SU-DHL-6 (cell line): ENCODE data around the gene KDM3A.

Experiments used
- H2AFZ ChIP-seq: fragments of 200-600 bp; sonication (generic); 2 replicates; pipeline ENCODE4 v1.6.1; 2014; ENCODE audit warnings: low read depth, mild to moderate bottlenecking, moderate library complexity, mixed read lengths, antibody characterized with exemption, low read length; ENCODE audit not compliant: severe bottlenecking
- H3F3A ChIP-seq: fragments of 200-600 bp; shearing (Covaris generic); 2 replicates; pipeline ENCODE4 v1.6.0; 2016; ENCODE audit warnings: antibody characterized with exemption, mild to moderate bottlenecking; ENCODE audit not compliant: insufficient read depth
- H3K27ac ChIP-seq: fragments of 200-600 bp; sonication (generic); 2 replicates; pipeline ENCODE4 v1.5.1; 2016; ENCODE audit warnings: low read depth, mild to moderate bottlenecking, low read length, moderate library complexity, mixed read lengths
- H3K27me3 ChIP-seq: fragments of 200-600 bp; sonication (generic), shearing (Covaris generic); 2 replicates; pipeline ENCODE4 v1.6.0; 2014; ENCODE audit warnings: mild to moderate bottlenecking, low read length
- H3K36me3 ChIP-seq: fragments of 200-600 bp; sonication (generic); 2 replicates; pipeline ENCODE4 v1.6.1; 2014; ENCODE audit warnings: mild to moderate bottlenecking, low read length, mixed read lengths
- H3K4me2 ChIP-seq: fragments of 300-600, 200-600 bp; shearing (Covaris generic), sonication (generic); 2 replicates; pipeline ENCODE4 v1.6.0; 2014; ENCODE audit warnings: low read length, low read depth, mild to moderate bottlenecking; ENCODE audit not compliant: poor library complexity, severe bottlenecking
- H3K4me3 ChIP-seq: fragments of 200-600 bp; sonication (generic); 2 replicates; pipeline ENCODE4 v1.5.1; 2014; ENCODE audit warnings: antibody characterized with exemption, low read length, mild to moderate bottlenecking, mixed read lengths; ENCODE audit not compliant: insufficient read depth, poor library complexity, severe bottlenecking
- H3K79me2 ChIP-seq: fragments of 200-600 bp; sonication (generic); 2 replicates; pipeline ENCODE4 v1.6.1; 2014; ENCODE audit warnings: mild to moderate bottlenecking, low read length, moderate library complexity; ENCODE audit not compliant: insufficient read depth
- H3K9ac ChIP-seq: fragments of 200-600 bp; sonication (generic); 2 replicates; pipeline ENCODE4 v1.7.0; 2014; ENCODE audit warnings: mild to moderate bottlenecking, low read length
- H3K9me2 ChIP-seq: fragments of 200-600 bp; sonication (generic); replicated peaks from 2 replicates; pipeline ENCODE4 v1.6.1; 2014; ENCODE audit warnings: low read length; ENCODE audit not compliant: insufficient read depth
- H3K9me3 ChIP-seq: fragments of 200-600 bp; sonication (generic); 2 replicates; pipeline ENCODE4 v1.6.1; 2014; ENCODE audit warnings: low read length, mixed read lengths; ENCODE audit not compliant: insufficient read depth
- H4K20me1 ChIP-seq: fragments of 200-600 bp; sonication (generic); 2 replicates; pipeline ENCODE4 v1.6.1; 2014; ENCODE audit warnings: low read depth, mild to moderate bottlenecking, antibody characterized with exemption, low read length, moderate library complexity, mixed read lengths
- CTCF ChIP-seq: fragments of 200-600 bp; sonication (generic); IDR thresholded peaks from one replicate; pipeline ENCODE4 v1.5.1; 2017; ENCODE audit warnings: antibody characterized with exemption, mild to moderate bottlenecking, low read length, moderate library complexity; ENCODE audit not compliant: insufficient read depth, poor library complexity, severe bottlenecking
- EZH2phosphoT487 ChIP-seq: fragments of 200-600 bp; sonication (generic), shearing (Covaris generic); conservative IDR thresholded peaks from 2 replicates; pipeline ENCODE4 v1.6.1; 2018; ENCODE audit warnings: mild to moderate bottlenecking, antibody characterized with exemption, low read length, moderate library complexity, mixed read lengths

KDM3A gene

GRCh38 chr2:86480105-86480504 lies 38.9 kb downstream of the KDM3A start:
- Histone ChIP-seq H2AFZ (no peak overlapping the region), H3K36me3 (peaks cover 48% of the 10 kb centered on the region), H3K79me2 (no peaks in the 10 kb centered on the region), H3K4me3 (no peak overlapping the region), H3K9ac (no peak overlapping the region), H3K27me3 (no peaks in the 10 kb centered on the region), H4K20me1 (no peaks in the 10 kb centered on the region), H3K27ac (no peak overlapping the region), H3K9me3 (no peaks in the 10 kb centered on the region), H3K4me2 (no peak overlapping the region), H3K9me2 (no peaks in the 10 kb centered on the region), H3F3A (peaks cover 4% of the 10 kb centered on the region; the same call in 1 of the 2 replicates)
- no peak for TF ChIP-seq EZH2phosphoT487
- no peak for TF ChIP-seq CTCF

- H3K9me2 ChIP-seq = no peaks in the 10 kb centered on the region
- TF ChIP-seq EZH2phosphoT487 (no peak), CTCF (no peak)
- H3K4me3 ChIP-seq = no peak overlapping the region
- no peaks in the 10 kb centered on the region for H3K27me3 ChIP-seq
- no peak overlapping the region for H3K4me2 ChIP-seq
- peaks cover 49% of the 10 kb centered on the region; the same call in 1 of the 2 replicates for H3K36me3 ChIP-seq
- H3K27ac ChIP-seq = no peak overlapping the region
- H2AFZ ChIP-seq = no peak overlapping the region
- H3K79me2 ChIP-seq = no peaks in the 10 kb centered on the region
- no peaks in the 10 kb centered on the region for H3K9me3 ChIP-seq
- H3F3A ChIP-seq = no peaks in the 10 kb centered on the region
- H3K9ac ChIP-seq = no peak overlapping the region
- no peaks in the 10 kb centered on the region for H4K20me1 ChIP-seq
These were observed 40.9 kb downstream of the KDM3A start for GRCh38 chr2:86482034-86482433.

GRCh38 chr2:86484385-86484784 lies 43.2 kb downstream of the KDM3A start:
- Histone ChIP-seq H2AFZ (no peak overlapping the region), H3K9me2 (no peaks in the 10 kb centered on the region), H3K4me3 (no peak overlapping the region), H3K4me2 (no peak overlapping the region), H3K36me3 (peaks cover 56% of the 10 kb centered on the region; the same call in 1 of the 2 replicates), H3K9ac (no peak overlapping the region), H3K27me3 (no peaks in the 10 kb centered on the region), H3K79me2 (no peaks in the 10 kb centered on the region), H3K27ac (no peak overlapping the region), H3K9me3 (no peaks in the 10 kb centered on the region), H4K20me1 (no peaks in the 10 kb centered on the region), H3F3A (no peaks in the 10 kb centered on the region)
- TF ChIP-seq EZH2phosphoT487 = no peak
- no peak for TF ChIP-seq CTCF
